ENCODE measurements around the gene PPP1R9A. TPM values are rescaled to one million over a fixed set of nuclear protein-coding genes. Genes with fewer than 3 reads are reported as not detected.

PPP1R9A gene
- total RNA-seq, 2 donors from 2014 or later = 17.7 to 20.2 TPM

DNA sequence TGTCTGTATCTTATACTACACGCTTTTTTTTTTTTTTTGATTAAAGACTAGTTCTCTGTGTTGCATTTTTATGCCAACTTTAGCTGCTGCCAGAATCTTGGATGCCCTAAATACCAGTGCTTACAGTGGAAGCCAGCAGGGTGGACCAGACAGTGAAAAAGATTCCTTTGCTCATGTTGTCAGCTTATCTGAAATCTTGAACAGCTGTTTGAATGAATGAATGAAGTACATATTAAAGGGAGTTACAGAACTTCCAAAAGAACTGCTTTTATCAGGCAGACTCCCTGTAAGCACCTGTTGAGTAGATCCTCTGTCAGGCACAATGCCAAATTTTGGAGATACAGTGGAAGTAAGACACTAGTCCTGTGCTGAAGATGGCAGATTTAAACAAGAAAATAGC is 184.9 kb downstream of the PPP1R9A start:
- TF ChIP-seq, protein P1, sequence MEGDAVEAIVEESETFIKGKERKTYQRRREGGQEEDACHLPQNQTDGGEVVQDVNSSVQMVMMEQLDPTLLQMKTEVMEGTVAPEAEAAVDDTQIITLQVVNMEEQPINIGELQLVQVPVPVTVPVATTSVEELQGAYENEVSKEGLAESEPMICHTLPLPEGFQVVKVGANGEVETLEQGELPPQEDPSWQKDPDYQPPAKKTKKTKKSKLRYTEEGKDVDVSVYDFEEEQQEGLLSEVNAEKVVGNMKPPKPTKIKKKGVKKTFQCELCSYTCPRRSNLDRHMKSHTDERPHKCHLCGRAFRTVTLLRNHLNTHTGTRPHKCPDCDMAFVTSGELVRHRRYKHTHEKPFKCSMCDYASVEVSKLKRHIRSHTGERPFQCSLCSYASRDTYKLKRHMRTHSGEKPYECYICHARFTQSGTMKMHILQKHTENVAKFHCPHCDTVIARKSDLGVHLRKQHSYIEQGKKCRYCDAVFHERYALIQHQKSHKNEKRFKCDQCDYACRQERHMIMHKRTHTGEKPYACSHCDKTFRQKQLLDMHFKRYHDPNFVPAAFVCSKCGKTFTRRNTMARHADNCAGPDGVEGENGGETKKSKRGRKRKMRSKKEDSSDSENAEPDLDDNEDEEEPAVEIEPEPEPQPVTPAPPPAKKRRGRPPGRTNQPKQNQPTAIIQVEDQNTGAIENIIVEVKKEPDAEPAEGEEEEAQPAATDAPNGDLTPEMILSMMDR (IDR thresholded peaks at IDR 0.05) = no peak
- H3K36me3 ChIP-seq = no peaks in the 10 kb centered on the region
- no peaks in the 10 kb centered on the region for H3K27me3 ChIP-seq
- DNase-seq = no peak
- H3K9me3 ChIP-seq = no peaks in the 10 kb centered on the region
- intact Hi-C loops (cut with DNase I) = no loop called here
- H3K9ac ChIP-seq (ENCODE audit: low read depth in 2 of 2, low read length in 2 of 2) = no peak overlapping the region
- H3K4me3 ChIP-seq = no peak overlapping the region
- H3K27ac ChIP-seq = no peak overlapping the region
- no peaks in the 10 kb centered on the region for H3K4me1 ChIP-seq

DNA sequence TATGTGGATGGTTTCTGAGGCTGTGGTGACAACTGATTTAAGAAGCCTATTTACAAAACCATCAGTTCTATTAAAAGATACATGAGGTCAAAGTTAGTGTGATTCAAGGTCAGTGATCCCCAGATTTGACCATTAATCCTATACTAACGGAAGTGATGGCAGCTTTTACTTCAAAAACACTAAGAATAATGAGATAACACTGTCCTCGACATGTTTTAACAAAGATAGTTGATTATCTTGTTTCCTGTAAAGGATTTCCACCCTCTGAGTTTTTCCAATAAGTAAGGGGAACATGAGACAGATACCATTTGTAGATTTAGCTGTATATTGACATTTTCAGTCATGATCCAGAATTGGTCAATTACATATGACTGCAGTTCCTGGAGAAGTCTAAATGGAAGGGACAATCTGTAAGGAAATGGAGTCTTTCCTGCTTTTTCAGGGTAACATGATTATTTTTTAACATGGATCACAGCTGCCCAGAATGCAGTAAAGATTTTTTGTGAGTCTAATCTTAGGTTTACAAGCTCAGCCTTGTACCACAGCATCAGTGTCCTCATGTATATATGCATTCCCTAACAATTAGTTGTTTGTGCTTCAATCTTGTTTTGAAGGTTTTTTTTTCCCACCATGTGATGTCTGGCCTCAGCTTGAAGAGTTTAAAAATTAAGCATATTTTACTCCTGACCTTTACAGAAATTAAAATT is 188.0 kb downstream of the PPP1R9A start:
- H3K9ac ChIP-seq (ENCODE audit: low read depth in 2 of 2, low read length in 2 of 2) = no peak overlapping the region
- no peak for DNase-seq
- TF ChIP-seq, protein P1 (IDR thresholded peaks at IDR 0.05) = no peak
- H3K4me1 ChIP-seq = no peaks in the 10 kb centered on the region
- H3K9me3 ChIP-seq = no peaks in the 10 kb centered on the region
- no peak overlapping the region for H3K4me3 ChIP-seq
- no peak overlapping the region for H3K27ac ChIP-seq
- no peaks in the 10 kb centered on the region for H3K27me3 ChIP-seq
- no peaks in the 10 kb centered on the region for H3K36me3 ChIP-seq
- intact Hi-C loops (cut with DNase I) = no loop called here

DNA sequence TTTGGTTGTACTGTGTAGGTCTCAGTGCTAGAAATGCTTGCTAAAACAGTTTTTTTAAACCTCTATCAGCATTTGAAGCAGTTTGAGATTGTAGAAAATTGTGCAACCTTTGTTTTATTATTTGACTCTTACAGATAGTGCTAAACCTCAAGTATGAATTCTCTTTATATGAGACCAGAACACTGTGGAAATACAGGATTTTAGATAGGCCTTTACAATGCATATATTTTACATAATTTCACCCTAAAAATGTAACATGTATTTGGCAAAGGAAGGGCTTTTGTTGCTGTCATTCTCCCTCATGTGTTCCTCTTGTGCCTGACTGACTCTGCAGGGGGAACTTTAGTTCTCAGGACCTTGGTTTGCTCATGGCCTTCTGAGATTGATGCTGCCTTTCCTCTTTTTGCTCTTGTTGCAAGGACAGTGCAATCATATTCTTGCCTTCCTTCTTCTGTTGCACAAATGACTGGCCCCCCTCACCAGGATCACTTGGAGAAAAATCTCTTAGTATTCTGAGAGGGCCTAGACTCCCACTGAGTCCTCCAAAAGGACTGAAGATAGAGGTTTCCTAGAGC is 188.7 kb downstream of the PPP1R9A start:
- DNase-seq = no peak
- no peaks in the 10 kb centered on the region for H3K27me3 ChIP-seq
- no peak overlapping the region for H3K27ac ChIP-seq
- no peaks in the 10 kb centered on the region for H3K4me1 ChIP-seq
- intact Hi-C loops (cut with DNase I) = no loop called here
- H3K4me3 ChIP-seq = no peak overlapping the region
- H3K9me3 ChIP-seq = no peaks in the 10 kb centered on the region
- TF ChIP-seq, protein P1 (IDR thresholded peaks at IDR 0.05) = no peak
- no peak overlapping the region for H3K9ac ChIP-seq (ENCODE audit: low read depth in 2 of 2, low read length in 2 of 2)
- H3K36me3 ChIP-seq = no peaks in the 10 kb centered on the region

DNA sequence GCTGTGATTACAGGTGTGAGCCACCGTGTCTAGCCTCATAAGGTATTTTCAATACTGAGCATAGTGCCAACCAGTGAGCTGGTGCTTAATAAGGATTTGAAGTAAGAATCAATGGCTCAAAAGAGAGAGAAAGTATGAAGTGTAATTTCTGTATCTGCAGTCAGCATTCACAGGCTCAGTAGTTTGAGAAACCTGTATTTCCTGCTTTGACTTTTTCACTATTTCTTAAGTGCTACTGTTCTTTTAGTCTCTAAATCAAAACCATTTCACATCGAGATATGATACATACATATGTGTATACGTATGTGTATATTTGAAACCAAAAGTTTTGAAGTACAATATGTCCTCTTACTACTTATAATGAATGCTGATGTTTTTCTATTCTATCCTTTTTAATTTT is 189.9 kb downstream of the PPP1R9A start:
- H3K27ac ChIP-seq = no peak overlapping the region

DNA sequence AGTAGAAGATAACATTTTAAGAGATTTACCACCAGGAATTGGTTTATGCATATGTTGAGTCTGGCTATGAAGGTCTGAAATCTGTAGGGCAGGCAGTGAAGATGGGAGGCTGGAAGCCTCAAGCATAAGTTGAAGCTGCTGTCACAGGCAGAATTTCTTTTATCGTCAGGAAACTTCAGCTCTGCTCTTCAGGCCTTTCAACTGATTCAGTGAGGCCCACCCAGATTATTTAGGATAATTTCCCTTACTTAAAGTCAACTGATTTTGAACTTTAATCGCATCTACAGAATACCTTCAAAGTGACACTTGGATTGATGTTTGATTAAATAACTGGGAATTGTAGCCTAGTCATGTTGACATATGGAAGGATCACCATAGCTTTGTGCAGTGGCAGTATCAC is 190.5 kb downstream of the PPP1R9A start:
- H3K9me3 ChIP-seq = no peaks in the 10 kb centered on the region
- H3K27me3 ChIP-seq = no peaks in the 10 kb centered on the region
- TF ChIP-seq, protein P1 (IDR thresholded peaks at IDR 0.05) = no peak
- H3K9ac ChIP-seq (ENCODE audit: low read depth in 2 of 2, low read length in 2 of 2) = no peak overlapping the region
- no peak overlapping the region for H3K27ac ChIP-seq
- H3K4me3 ChIP-seq = no peak overlapping the region
- no peaks in the 10 kb centered on the region for H3K4me1 ChIP-seq
- DNase-seq = no peak
- H3K36me3 ChIP-seq = no peaks in the 10 kb centered on the region
- intact Hi-C loops (cut with DNase I) = no loop called here

More for the DNA sequence above, 189.9 kb downstream of the PPP1R9A start:
- Histone ChIP-seq H3K4me3 (no peak overlapping the region), H3K9me3 (no peaks in the 10 kb centered on the region), H3K9ac (ENCODE audit: low read depth in 2 of 2, low read length in 2 of 2) (no peak overlapping the region), H3K36me3 (no peaks in the 10 kb centered on the region), H3K27me3 (no peaks in the 10 kb centered on the region), H3K4me1 (no peaks in the 10 kb centered on the region)
- intact Hi-C loops (cut with DNase I) = no loop called here
- TF ChIP-seq, protein P1 (IDR thresholded peaks at IDR 0.05) = no peak
- DNase-seq = no peak

Data from colonic mucosa (tissue), 4 donors.